ENCODE results near the gene CD63.

CD63 gene

GRCh38 chr12:55703901-55704761, 24.7 kb downstream of the CD63 start:
- Histone ChIP-seq H4K20me1 (ENCODE audit: insufficient read depth, low read length, poor library complexity, severe bottlenecking) (no peaks in the 10 kb centered on the region), H3F3A (ENCODE audit: low read depth) (no peaks in the 10 kb centered on the region), H3K4me2 (ENCODE audit: low read depth, low read length, poor library complexity, severe bottlenecking) (no peak overlapping the region), H2AFZ (ENCODE audit: low read length) (no peak overlapping the region), H3K9ac (ENCODE audit: low read depth, low read length, poor library complexity, severe bottlenecking) (no peak overlapping the region), H3K9me2 (replicated peaks; ENCODE audit: low read depth, low read length) (no peaks in the 10 kb centered on the region), H3K27me3 (ENCODE audit: insufficient read depth, low read length, poor library complexity, severe bottlenecking) (no peaks in the 10 kb centered on the region), H3K4me1 (ENCODE audit: insufficient read depth, low read length, poor library complexity, severe bottlenecking) (peaks cover 14% of the 10 kb centered on the region), H3K79me2 (ENCODE audit: insufficient read depth, low read length) (no peaks in the 10 kb centered on the region), H3K36me3 (ENCODE audit: insufficient read depth, low read length) (no peaks in the 10 kb centered on the region), H3K4me3 (ENCODE audit: low read length, poor library complexity, severe bottlenecking) (no peak overlapping the region), H3K9me3 (ENCODE audit: insufficient read depth, low read depth, low read length) (no peaks in the 10 kb centered on the region)
- no peak for TF ChIP-seq CTCF (conservative IDR thresholded peaks at IDR 0.05; ENCODE audit: low read length)
- no peak for TF ChIP-seq EZH2phosphoT487 (IDR thresholded peaks at IDR 0.05; ENCODE audit: borderline replicate concordance)

GRCh38 chr12:55703288-55703687, 25.5 kb downstream of the CD63 start:
- no peak for TF ChIP-seq EZH2phosphoT487 (IDR thresholded peaks at IDR 0.05; ENCODE audit: borderline replicate concordance)
- TF ChIP-seq CTCF (conservative IDR thresholded peaks at IDR 0.05; ENCODE audit: low read length) = no peak
- no peak overlapping the region for H2AFZ ChIP-seq (ENCODE audit: low read length)

GRCh38 chr12:55702861-55703260, 25.9 kb downstream of the CD63 start:
- Histone ChIP-seq H3F3A (ENCODE audit: low read depth) (no peaks in the 10 kb centered on the region), H3K27me3 (ENCODE audit: insufficient read depth, low read length, poor library complexity, severe bottlenecking) (no peaks in the 10 kb centered on the region), H3K79me2 (ENCODE audit: insufficient read depth, low read length) (no peaks in the 10 kb centered on the region), H3K9me3 (ENCODE audit: insufficient read depth, low read depth, low read length) (no peaks in the 10 kb centered on the region), H3K4me1 (ENCODE audit: insufficient read depth, low read length, poor library complexity, severe bottlenecking) (peaks cover 2% of the 10 kb centered on the region), H3K4me3 (ENCODE audit: low read length, poor library complexity, severe bottlenecking) (no peak overlapping the region), H3K9ac (ENCODE audit: low read depth, low read length, poor library complexity, severe bottlenecking) (no peak overlapping the region), H3K4me2 (ENCODE audit: low read depth, low read length, poor library complexity, severe bottlenecking) (no peak overlapping the region), H3K36me3 (ENCODE audit: insufficient read depth, low read length) (no peaks in the 10 kb centered on the region), H4K20me1 (ENCODE audit: insufficient read depth, low read length, poor library complexity, severe bottlenecking) (no peaks in the 10 kb centered on the region), H2AFZ (ENCODE audit: low read length) (no peak overlapping the region), H3K9me2 (replicated peaks; ENCODE audit: low read depth, low read length) (no peaks in the 10 kb centered on the region)
- TF ChIP-seq CTCF (conservative IDR thresholded peaks at IDR 0.05; ENCODE audit: low read length) (no peak), EZH2phosphoT487 (IDR thresholded peaks at IDR 0.05; ENCODE audit: borderline replicate concordance) (no peak)

More at GRCh38 chr12:55703288-55703687, 25.5 kb downstream of the CD63 start:
- no peak overlapping the region for H3K9ac ChIP-seq (ENCODE audit: low read depth, low read length, poor library complexity, severe bottlenecking)
- H3K4me3 ChIP-seq (ENCODE audit: low read length, poor library complexity, severe bottlenecking) = no peak overlapping the region
- no peaks in the 10 kb centered on the region for H3K9me3 ChIP-seq (ENCODE audit: insufficient read depth, low read depth, low read length)
- no peak overlapping the region for H3K4me2 ChIP-seq (ENCODE audit: low read depth, low read length, poor library complexity, severe bottlenecking)
- H3F3A ChIP-seq (ENCODE audit: low read depth) = no peaks in the 10 kb centered on the region
- H3K4me1 ChIP-seq (ENCODE audit: insufficient read depth, low read length, poor library complexity, severe bottlenecking) = peaks cover 6% of the 10 kb centered on the region
- no peaks in the 10 kb centered on the region for H3K36me3 ChIP-seq (ENCODE audit: insufficient read depth, low read length)
- H3K9me2 ChIP-seq (replicated peaks; ENCODE audit: low read depth, low read length) = no peaks in the 10 kb centered on the region
- no peaks in the 10 kb centered on the region for H3K27me3 ChIP-seq (ENCODE audit: insufficient read depth, low read length, poor library complexity, severe bottlenecking)
- no peaks in the 10 kb centered on the region for H4K20me1 ChIP-seq (ENCODE audit: insufficient read depth, low read length, poor library complexity, severe bottlenecking)
- no peaks in the 10 kb centered on the region for H3K79me2 ChIP-seq (ENCODE audit: insufficient read depth, low read length)
